ENCODE data around the gene NUP54. TPM values are rescaled to one million over a fixed set of nuclear protein-coding genes. Genes with fewer than 3 reads are reported as not detected.

Gene NUP54
- total RNA-seq, 1 experiment from 2014 or later: 45.9 TPM

DNA sequence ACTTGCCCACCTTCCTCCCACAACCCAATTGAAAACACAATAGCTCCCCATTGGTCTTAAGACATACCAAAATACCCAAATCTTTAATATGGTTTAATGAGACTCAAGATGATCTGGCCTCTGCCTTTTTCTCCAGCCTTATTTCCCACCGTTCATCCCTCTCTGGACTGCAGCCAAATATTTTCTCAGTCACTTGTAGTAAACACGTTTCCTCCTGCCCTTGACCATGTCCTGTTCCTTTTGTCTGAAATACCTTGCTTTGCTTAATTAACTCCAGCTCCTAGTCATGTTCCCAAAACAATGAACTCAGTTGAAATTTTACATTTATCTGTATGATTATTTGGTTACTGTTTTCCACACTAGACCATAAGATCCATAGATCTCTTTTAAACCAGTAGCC lies 8.4 kb upstream of the NUP54 start:
- no TSS peak for BruUV-seq (replicated peaks)
- ChIA-PET POLR2A (ENCODE audit: low non-redundant PET) (no interaction called here), CTCF (no interaction called here)
- Histone ChIP-seq H3K4me3 (ENCODE audit: low read depth, low read length, poor library complexity, severe bottlenecking) (no peak overlapping the region), H3K27ac (ENCODE audit: low read depth, low read length, poor library complexity, severe bottlenecking) (no peak overlapping the region), H3K36me3 (ENCODE audit: insufficient read depth, low read length, poor library complexity, severe bottlenecking) (no peaks in the 10 kb centered on the region), H3K9me3 (ENCODE audit: low read depth, low read length, poor library complexity, severe bottlenecking) (no peaks in the 10 kb centered on the region), H3K27me3 (replicated peaks; ENCODE audit: insufficient read depth, low read depth, low read length, poor library complexity) (no peaks in the 10 kb centered on the region), H3K4me1 (ENCODE audit: insufficient read depth, low read length, poor library complexity, severe bottlenecking) (no peaks in the 10 kb centered on the region)
- intact Hi-C loops (cut with micrococcal nuclease; ENCODE audit: unreplicated experiment): no loop called here
- TF ChIP-seq EZH2 (IDR thresholded peaks at IDR 0.05; ENCODE audit: borderline replicate concordance, low read depth, low read length, poor library complexity, severe bottlenecking): no peak
- TF ChIP-seq, protein P1, sequence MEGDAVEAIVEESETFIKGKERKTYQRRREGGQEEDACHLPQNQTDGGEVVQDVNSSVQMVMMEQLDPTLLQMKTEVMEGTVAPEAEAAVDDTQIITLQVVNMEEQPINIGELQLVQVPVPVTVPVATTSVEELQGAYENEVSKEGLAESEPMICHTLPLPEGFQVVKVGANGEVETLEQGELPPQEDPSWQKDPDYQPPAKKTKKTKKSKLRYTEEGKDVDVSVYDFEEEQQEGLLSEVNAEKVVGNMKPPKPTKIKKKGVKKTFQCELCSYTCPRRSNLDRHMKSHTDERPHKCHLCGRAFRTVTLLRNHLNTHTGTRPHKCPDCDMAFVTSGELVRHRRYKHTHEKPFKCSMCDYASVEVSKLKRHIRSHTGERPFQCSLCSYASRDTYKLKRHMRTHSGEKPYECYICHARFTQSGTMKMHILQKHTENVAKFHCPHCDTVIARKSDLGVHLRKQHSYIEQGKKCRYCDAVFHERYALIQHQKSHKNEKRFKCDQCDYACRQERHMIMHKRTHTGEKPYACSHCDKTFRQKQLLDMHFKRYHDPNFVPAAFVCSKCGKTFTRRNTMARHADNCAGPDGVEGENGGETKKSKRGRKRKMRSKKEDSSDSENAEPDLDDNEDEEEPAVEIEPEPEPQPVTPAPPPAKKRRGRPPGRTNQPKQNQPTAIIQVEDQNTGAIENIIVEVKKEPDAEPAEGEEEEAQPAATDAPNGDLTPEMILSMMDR (conservative IDR thresholded peaks at IDR 0.05; ENCODE audit: low read depth, low read length): no peak
- DNase-seq (ENCODE audit: low spot score): no peak

DNA sequence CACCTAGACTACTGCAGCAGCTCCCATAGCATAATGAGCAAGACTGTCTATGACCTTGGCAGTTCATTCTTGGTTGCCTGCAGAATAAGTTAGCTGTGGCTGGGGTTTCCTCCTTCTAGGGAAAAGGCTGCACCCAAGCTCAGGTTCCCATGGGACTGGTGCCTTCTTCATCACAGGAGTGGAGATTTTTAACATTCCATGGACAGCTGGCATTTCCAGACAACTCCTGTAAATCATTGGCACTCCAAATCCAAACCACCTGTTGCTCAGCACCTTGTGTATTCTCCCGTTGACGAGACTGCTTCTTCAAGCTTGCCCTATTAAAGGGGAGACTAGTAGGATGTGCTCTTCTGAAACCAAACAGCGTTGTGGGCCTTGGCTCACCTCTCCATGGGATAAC lies 7.8 kb upstream of the NUP54 start:
- Histone ChIP-seq H3K4me1 (ENCODE audit: insufficient read depth, low read length, poor library complexity, severe bottlenecking) (no peaks in the 10 kb centered on the region), H3K4me3 (ENCODE audit: low read depth, low read length, poor library complexity, severe bottlenecking) (no peak overlapping the region), H3K27me3 (replicated peaks; ENCODE audit: insufficient read depth, low read depth, low read length, poor library complexity) (no peaks in the 10 kb centered on the region), H3K36me3 (ENCODE audit: insufficient read depth, low read length, poor library complexity, severe bottlenecking) (no peaks in the 10 kb centered on the region), H3K9me3 (ENCODE audit: low read depth, low read length, poor library complexity, severe bottlenecking) (no peaks in the 10 kb centered on the region), H3K27ac (ENCODE audit: low read depth, low read length, poor library complexity, severe bottlenecking) (no peak overlapping the region)
- DNase-seq (ENCODE audit: low spot score): no peak
- CTCF ChIA-PET: no interaction called here
- no peak for TF ChIP-seq EZH2 (IDR thresholded peaks at IDR 0.05; ENCODE audit: borderline replicate concordance, low read depth, low read length, poor library complexity, severe bottlenecking)
- TF ChIP-seq, protein P1 (conservative IDR thresholded peaks at IDR 0.05; ENCODE audit: low read depth, low read length): no peak
- BruUV-seq (replicated peaks): no TSS peak
- intact Hi-C loops (cut with micrococcal nuclease; ENCODE audit: unreplicated experiment): no loop called here
- POLR2A ChIA-PET (ENCODE audit: low non-redundant PET): no interaction called here

DNA sequence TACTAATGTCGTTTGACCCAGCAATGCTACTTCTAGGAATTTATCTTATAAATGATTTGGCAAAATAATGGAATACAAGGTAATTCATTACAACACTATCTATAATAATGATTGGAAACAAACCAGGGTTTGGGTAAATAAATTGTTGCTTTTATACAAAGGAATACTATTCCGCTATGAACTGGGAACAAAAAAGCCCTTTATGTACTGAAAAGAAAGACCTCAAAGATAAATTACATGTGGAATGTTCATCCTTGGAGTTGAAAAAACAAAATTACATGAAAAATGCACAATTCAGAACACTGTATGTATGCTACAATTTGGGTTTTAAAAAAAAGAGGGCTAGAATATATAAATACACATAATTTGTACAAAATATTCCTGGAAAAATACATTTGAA lies 5.2 kb upstream of the NUP54 start:
- CTCF ChIA-PET: no interaction called here
- BruUV-seq (replicated peaks): no TSS peak
- Histone ChIP-seq H3K4me1 (ENCODE audit: insufficient read depth, low read length, poor library complexity, severe bottlenecking) (peaks cover 7% of the 10 kb centered on the region), H3K9me3 (ENCODE audit: low read depth, low read length, poor library complexity, severe bottlenecking) (no peaks in the 10 kb centered on the region), H3K36me3 (ENCODE audit: insufficient read depth, low read length, poor library complexity, severe bottlenecking) (no peaks in the 10 kb centered on the region), H3K27ac (ENCODE audit: low read depth, low read length, poor library complexity, severe bottlenecking) (no peak overlapping the region), H3K27me3 (replicated peaks; ENCODE audit: insufficient read depth, low read depth, low read length, poor library complexity) (no peaks in the 10 kb centered on the region), H3K4me3 (ENCODE audit: low read depth, low read length, poor library complexity, severe bottlenecking) (no peak overlapping the region)
- no peak for DNase-seq (ENCODE audit: low spot score)
- POLR2A ChIA-PET (ENCODE audit: low non-redundant PET): no interaction called here
- no peak for TF ChIP-seq EZH2 (IDR thresholded peaks at IDR 0.05; ENCODE audit: borderline replicate concordance, low read depth, low read length, poor library complexity, severe bottlenecking)
- TF ChIP-seq, protein P1 (conservative IDR thresholded peaks at IDR 0.05; ENCODE audit: low read depth, low read length): no peak
- intact Hi-C loops (cut with micrococcal nuclease; ENCODE audit: unreplicated experiment): no loop called here

Data from A673 (cell line).